Activated CD4-positive, alpha-beta T cell treated with anti-CD3 and anti-CD28 coated beads for 4 hours (primary cell): ENCODE data around the gene UNC79.

Experiments used
- DNase-seq, 2 donors: peaks; one replicate each; pipeline ENCODE4 v3.0.0-alpha.2; 2020

UNC79 gene

DNA sequence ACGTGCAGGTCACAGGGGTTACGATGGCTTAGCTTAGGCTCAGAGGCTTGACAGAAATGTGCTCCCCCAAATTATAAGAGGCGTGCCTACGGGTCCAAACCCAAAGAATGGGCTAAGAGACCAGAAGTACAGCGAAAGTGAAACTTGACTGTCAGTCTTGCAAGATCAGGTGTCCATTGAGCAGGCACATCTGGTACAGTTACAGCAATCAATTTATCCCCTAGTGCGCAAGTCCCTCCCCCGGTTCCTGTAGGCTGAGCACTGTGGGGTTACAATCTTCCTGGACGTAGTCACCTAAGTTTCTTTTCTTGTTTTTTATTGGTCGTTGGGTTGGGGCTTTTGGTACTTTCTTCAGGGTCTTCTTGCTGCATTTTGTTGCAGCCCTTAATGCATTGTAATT, 134.2 kb downstream of the UNC79 start:
- DNase-seq: no peak

DNA sequence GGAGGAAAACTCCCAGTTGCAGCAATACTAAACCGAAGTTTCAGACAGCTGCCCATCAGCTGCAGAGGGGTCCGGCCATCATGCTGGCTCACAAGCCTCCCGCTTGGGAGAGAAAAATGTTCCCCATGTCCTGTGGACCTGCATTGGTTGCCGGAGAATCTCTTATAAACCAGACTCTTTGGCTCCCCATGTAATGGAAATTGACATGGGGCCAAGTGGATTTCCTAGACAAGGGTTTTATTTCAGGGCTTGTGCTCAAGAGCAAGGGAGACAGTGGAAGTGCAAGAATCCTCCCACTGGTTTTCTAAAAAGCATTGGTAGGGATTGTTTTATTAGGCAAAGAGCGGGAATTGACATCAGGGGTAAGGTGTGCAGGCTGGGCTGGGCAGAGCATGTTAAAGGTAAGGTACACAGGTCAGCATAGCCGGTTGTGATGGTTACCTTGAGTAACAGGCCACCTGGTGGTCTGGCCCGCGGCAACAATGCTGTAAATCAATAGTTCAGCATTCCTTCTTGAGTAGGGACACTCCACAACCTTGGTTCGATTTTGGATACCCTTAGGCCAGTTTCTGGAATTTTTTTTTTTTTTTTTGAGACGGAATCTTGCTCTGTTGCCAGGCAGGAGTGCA, 135.4 kb downstream of the UNC79 start:
- DNase-seq: no peak

DNA sequence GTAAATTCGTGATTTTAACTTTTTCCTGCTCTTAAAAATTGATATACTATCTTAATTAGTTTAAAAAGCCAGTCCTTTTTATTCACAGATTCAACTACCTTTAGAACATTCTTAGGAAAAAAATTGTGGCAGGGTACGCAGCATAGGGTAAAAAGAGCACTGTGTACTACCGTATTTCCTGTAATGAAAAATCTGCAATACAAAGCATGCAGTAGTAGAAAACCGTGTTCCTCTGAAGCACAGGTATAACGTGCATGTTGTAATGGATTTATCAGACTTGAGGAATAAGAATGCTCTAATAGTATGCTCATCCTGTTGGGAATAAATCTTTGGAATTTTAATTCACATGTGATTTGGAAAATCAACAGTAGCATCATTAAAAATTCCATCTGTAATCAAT, 140.5 kb downstream of the UNC79 start:
- no peak for DNase-seq

DNA sequence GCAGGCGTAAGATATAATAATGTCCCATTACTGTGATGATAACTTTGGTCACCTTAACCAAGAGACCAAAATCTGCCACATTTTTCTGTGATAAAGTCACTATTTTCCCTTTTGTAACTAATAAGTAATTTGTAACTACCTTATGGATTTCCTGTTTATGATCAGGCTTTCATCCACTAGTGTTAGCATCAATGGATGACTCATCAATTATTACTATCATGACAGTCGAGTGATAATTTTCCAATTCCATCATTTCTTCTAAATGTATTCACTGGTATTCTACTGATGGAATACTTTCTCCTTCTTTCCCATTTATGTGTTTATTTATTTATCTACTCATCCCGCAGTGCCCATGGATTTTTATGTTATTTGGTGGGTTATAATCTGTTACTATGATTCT, 148.4 kb downstream of the UNC79 start:
- DNase-seq: no peak

DNA sequence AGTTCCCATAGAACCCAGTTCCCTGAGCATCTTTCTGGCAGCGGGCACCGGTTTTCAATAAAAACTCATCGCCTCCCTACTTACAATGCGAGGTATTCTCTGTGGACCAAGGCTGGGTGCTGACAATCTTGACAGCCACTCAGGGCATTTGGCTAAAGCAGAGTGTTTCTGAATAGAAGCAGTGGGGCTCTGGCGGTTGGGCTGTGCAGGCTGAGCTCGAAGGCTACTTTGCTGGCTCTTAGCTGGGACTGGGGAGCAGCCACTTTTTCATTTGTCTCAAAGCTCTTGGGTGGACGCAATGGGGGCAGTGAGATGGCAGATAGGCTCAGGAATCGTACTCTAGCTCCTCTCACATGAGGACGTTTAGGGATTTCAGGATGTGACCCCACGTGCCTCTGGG, 151.8 kb downstream of the UNC79 start:
- no peak for DNase-seq

DNA sequence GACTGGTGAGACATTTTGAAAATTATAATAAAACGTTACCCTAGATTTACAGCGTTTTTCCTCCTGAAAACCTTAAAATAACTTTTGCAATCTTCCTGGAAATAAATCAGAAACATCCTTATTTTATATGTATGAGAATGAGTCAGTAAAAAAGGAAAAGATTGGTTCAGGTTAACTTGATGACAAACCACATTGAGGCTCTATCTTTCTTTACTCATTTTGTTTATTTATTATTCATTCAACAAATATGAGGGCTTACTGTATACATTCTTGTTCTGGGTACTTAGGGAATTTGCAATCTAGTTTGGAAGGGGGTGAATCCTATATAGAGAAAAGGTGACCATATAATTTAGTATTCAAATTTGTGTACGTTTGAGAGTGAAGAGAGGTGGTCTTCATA, 156.6 kb downstream of the UNC79 start:
- DNase-seq: no peak

DNA sequence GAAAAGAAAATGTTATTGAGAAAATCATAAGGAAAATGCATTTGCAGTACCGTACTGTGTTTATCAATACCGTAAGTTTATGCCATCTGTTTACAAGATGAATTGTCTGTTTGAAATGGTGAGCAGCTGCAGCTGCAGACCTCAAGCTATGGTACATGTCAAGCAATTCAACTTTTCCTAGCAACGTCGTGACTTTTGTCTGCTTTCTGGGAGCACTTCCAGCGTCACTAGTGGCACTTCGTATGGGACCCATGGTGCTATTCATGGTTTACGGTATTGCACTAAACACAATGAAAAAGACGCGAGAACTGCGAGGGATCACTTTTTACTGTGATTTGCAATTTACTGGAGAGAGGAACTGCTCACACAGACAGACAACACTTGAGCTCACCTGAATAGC, 160.8 kb downstream of the UNC79 start:
- DNase-seq: no peak

DNA sequence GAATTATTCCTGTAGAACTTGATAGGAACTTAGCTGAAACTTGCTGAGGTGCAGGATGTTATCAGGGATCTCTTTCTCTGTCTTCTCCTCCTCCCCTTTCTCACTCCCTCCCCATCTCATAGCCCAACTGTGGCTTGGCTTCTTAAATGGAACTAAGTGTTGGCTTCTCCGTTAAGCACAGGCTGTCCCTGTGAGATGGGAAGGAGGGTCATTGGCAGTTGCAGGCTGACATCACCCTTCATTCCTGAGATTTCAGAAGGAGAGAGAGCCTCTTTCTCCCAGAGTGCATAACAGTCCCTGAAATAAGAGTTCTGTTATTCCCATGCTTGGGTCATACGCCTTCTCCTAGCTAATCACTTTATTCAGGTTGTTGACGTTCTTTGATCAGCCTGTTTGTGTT, 162.0 kb downstream of the UNC79 start:
- no peak for DNase-seq

DNA sequence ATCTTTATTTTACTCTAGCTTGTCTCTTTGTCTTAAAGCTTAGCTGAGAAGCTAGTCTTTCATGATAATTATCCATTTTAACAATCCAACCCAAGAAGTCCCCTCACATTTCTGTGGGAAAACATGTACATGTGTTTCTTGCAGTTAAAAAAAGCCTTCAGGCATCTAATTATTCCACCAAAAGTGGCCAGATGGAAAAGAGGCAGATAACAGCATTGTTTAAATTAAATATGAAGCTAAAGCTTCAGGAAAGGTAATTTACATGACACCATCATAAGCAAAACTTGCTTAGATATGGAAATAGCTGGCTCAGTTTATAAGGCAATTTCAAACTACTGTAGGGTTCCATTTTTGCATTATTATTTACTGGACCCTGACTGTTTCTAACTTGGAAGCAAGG, 175.4 kb downstream of the UNC79 start:
- DNase-seq: no peak

DNA sequence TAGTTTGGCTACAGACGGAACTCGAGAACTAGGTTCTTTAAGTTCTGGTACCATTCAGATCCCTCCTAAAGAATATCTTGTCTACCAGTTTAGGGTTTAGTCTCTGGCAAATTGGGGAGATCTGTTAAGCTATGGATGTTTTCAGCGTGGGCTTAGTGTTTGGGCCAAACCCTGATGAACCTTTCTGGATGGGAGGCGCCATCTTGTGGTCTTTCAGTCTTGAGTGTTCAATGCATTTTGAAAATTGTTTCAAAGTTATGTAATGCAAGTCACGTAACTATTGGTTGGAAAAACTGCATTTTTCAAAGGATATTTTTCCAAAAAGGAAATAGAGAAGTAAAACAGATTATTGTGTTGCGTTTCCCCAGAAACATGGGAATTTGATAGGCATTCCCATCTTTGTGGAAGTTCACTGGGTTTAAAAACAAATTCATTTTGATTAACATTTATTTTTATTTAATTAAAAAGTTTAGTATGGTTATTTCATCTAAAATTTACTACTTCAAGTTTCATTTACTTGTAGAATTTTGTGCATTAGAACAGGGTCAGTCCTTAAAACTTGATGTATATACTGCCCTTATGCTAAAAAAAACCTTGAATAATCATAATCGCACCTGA, 188.5 kb downstream of the UNC79 start:
- DNase-seq: peak in 1 of 2 donors; percentile 3

DNA sequence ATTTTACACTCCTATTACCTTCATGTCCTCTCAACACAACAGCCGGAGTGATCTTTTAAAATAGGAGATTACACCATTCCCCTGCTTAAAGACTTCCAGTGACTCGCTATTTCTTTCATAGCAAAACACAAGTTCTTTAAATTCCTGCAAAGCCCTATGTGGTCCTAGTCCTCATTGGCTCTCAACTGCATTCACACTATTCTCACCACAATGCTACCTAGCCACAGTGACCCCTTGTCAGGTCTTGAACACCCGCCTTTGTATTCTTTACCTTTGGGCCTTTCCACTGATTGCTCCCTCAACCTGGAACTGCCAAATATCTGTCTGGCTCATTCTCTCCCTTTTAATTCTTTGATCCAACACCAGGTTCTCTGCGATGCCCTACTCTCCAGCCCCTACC, 197.3 kb downstream of the UNC79 start:
- no peak for DNase-seq

DNA sequence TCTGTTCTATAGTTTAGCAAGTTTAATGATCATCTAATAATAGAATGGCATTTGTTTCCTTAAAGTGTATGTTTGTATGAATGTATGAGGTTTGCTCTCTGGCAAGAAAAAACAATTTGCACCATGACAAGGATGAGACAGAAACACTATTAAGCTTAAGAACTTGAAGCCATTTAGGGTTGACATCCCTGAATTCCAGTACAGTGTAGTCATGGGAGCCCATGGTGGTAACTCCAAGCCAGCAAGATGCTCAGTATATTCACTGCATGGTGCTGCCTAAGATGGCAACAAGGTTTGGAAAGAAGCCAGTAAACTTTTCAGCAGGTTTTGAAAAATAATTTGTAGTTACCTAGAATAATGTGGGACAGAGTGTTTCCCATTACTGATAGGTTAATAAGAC, 198.9 kb downstream of the UNC79 start:
- DNase-seq: no peak

DNA sequence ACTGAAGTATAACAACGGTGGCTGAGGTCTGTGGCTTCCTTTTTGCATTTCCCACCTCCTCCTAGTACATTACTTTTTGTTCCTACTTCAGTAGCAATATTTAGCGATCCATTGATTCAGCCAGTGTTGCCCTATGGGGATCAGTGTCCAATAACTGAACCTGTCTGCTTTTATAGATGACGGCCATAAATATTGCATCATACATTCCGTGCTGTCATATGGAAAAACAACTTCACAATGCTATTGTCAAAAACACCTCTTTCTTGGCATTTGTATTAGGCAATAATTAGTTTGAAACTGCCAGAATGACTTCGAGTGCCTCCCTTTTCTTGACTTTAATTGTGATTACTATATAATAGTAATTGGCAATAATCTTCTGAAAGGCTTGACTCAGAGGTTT, 208.1 kb downstream of the UNC79 start:
- no peak for DNase-seq

DNA sequence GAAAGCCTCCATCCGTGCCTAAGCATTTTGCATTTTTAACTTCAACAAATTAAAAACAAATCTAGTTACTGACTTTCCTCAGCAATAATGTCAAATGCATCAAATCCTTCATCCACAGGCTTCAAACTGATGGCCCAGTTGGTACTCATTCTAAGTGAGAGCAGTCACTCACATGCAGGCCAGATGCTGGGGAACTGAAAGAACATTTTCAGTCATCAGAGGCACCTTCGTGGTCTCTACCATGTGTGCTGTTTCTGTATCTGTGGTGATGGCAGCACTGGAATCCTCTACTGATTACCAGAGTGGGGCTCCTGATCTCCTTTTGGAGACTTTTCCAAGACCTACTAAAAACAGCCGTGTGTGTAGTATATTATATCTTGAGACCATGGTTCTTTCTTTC, 212.4 kb downstream of the UNC79 start:
- no peak for DNase-seq

DNA sequence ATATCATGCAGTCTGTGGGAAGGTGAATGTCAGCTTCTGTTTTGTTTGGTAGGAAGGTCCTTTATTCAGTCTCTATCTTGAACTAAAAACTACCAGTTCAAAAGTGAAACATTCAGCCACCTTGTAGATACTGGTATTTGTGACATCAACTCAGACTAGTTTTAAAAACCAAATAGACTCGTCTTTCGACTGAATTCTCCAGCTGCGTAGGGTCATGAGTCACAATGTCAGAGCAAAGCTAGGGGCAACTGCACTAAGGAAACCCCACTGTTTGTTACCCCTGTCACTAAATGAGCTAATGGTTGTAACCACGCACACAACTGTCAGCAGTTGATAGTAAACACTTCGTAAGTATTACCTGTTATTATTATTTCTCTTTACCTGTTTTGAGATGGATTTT, 212.9 kb downstream of the UNC79 start:
- DNase-seq: no peak

DNA sequence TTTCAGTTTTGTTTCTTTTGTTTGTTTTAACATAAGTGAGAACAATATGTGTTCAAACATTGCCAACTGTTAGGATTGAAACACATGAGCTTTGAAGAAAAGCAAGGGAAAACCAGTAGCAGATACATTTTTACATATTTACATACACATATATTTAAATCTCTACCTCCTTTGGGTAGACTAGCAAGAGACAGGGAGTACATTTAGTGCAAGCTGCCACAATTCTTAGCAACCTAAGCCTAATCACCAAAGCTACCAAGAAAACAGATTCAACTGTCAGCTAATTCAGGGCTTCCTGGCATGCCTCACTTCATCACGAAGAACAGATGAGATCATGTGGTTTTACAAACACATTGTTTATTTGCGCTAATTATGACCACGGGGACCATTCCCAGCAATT, 214.5 kb downstream of the UNC79 start:
- DNase-seq: no peak

DNA sequence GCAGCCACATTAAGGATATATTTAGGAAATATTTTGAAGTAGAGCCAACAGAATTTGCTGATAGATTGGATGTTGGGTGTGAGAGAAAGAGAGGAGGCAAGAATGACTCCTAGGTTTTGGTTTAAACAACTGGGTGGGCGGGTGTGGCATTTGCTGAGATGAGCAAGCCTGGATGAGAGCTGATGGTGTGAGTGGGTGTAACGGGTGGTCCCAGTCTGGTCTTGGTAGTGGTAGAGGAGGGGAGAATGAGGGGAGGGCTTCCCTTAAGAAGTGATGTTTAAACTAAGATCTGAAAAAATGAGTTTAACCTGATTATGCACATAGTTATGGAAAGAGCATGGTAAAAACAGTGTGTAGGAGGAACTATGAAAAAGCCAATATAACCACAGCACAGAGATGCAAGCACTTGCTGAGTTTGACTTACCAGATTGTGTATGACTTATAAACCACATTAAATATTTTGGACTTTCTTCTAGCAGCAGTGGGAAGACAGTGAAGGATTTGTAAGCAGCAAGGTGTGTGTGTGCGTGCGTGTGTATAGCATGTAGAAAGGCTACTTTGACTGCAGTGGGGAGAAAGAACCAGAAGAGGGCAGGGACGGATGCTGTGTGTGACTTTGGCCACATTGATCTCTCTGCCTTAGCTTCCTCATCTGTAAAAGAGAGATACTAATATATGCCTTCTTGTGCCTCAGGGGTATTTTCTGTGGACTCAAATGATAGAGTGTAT, 217.9 kb downstream of the UNC79 start:
- DNase-seq: no peak

DNA sequence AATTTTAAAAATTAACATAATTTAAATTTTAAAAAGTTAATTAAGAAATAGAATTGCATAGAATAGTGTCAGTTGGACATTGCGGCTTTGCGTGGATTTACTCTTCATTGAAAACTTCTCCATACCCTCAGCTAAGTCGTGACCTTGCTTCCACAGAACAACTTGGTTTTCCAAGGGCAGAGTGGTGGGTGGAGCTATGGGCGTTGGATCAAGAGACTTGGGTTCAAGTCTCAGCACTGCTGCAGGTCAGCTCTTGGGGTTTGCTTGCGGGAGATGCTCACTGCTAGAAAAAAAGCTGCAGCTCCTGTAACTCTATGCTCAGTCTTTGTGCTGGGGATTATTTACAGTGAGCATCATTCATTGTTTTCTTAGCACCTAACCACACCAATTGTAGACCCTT, 223.9 kb downstream of the UNC79 start:
- DNase-seq: no peak

DNA sequence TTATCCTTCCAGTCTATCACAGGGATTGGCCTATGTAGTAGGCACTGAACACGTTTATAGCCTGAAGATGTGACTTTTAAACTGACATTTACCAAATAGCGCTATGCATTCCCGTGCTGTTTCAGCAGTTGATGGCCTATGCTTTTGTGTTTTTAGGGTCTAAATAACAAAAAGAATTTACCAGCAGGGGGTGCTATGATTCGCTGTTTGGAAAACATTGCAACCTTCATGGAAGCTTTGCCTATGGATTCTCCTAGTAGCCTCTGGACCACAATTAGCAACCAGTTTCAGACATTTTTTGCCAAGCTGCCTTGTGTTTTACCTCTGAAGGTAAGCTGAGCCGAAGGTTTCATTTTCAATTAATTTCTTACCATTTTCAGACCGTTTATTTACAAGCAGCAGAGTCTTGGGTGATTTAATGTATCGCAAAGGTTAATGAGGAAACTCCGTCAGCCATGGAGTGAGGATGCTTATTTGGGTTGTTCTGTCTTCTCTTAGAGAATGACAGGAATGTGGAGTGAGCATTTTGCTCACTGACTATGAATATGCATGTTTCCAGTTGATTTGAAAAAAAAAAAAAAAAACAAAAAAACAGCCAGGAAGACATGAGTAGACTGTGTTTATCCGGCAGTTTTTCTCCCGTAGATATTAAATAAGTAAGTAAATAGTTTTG, 224.5 kb downstream of the UNC79 start:
- no peak for DNase-seq

DNA sequence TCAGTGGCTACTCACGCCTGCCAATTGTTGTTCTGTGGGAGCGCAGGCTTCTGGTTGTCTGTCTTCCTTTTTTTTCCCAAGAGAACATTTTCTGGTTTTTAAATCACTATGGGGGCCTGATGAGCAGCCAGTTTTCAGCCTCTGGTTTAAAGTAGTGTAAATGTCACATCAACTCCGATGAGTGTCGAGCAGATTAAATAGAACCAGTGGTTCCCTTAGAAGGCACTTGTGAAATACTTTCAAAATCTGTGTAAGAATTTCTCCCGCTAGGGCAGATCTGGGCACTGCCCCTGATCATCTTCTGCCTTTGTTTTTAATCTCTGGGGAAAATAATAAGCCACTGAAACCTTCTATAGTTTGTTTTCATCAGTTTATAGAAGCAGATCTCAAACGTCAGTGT, 227.1 kb downstream of the UNC79 start:
- no peak for DNase-seq

DNA sequence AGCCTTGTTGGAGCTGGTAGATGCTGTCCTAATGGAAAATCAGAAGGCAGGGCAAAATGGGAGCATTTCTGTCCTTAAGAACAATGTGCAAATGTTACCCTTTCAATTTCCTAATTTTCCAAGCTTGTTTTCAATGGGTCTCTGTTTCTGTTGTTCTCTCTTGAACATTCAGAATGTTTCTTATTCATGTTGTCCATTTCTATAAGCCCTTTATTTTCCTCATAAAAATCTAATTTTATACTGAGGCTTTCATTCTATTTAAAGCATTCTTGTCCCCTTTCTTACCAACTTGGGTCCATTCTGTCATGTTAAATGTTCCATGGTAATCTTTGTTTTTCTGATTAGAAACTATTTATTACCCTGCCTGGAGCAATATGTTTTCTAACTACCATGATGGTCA, 232.6 kb downstream of the UNC79 start:
- no peak for DNase-seq

DNA sequence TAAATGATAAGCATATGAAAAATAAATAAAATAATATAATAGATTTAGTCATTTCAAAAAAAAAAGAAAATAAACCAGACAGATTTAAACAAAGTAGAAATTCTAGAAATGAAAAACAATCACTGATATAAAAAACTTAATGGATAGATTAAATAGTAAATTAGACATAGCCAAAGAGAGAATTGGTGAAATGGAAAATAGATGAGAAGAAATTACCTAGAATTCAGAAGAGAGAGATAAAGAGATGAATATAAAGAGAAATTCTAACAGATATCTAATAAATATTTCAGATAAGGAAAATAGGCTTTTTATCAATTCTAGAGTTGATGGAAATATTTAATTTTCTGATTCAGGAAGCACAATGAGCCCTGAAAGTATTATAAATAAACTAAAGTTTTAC, 234.4 kb downstream of the UNC79 start:
- no peak for DNase-seq

DNA sequence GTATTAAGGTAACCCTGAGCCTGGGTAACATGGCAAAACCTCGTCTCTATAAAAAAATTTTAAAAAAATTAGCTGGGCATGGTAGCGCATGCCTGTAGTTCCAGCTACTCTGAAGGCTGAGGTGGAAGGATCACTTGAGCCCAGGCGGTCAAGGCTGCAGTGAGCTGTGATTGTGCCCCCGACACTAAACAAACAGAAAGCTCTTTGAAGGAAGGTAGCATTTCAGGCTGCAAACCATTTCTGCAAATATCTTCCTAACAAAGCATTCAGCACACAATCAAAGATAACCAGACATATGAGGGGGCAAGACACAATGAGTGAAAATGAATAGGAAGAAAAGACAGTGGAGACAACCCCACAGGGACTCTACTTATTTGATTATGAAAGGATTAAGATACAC, 238.9 kb downstream of the UNC79 start:
- no peak for DNase-seq

DNA sequence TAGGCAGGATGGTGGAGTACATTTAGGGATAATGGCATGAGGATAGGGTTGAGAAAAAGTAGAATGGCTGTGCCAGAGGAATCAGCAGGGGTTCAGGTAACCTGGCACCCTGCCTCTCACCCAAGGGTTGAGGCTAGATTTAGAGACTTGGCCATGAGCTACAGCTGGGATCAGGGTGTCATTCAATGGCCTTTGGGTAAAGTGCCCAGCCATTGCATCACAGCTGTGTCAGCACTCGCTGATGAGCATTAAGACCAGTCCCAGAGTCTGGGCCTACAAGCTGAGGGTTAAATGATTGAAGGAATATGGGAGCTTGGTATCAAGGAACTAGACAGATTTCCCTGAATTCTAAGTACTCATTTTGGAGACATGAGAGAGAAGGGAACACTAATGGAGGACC, 243.6 kb downstream of the UNC79 start:
- no peak for DNase-seq
